OCI-LY1 (cell line): ENCODE data around the gene FBF1.

Experiments used
- H2AFZ ChIP-seq: fragments of 200-600 bp; sonication (generic), shearing (Covaris generic); 2 replicates; pipeline ENCODE4 v1.6.0; 2014; ENCODE audit warnings: antibody characterized with exemption, mild to moderate bottlenecking, low read length
- H3F3A ChIP-seq: fragments of 200-600 bp; sonication (generic), shearing (Covaris generic); 2 replicates; pipeline ENCODE4 v1.6.0; 2014; ENCODE audit warnings: mild to moderate bottlenecking, antibody characterized with exemption, low read length, moderate library complexity; ENCODE audit not compliant: insufficient read depth
- H3K27ac ChIP-seq: fragments of 200-600 bp; sonication (generic); 2 replicates; pipeline ENCODE4 v1.5.1; 2014; ENCODE audit warnings: low read length, mixed run types, mild to moderate bottlenecking, low read depth; ENCODE audit not compliant: poor library complexity, severe bottlenecking
- H3K27me3 ChIP-seq: fragments of 200-600 bp; sonication (generic); 2 replicates; pipeline ENCODE4 v1.6.0; 2014; ENCODE audit warnings: antibody characterized with exemption, mild to moderate bottlenecking, low read length, moderate library complexity; ENCODE audit not compliant: insufficient read depth
- H3K36me3 ChIP-seq: fragments of 200-600 bp; sonication (generic); 2 replicates; pipeline ENCODE4 v1.6.1; 2014; ENCODE audit warnings: mild to moderate bottlenecking, antibody characterized with exemption, low read length, moderate library complexity, mixed read lengths; ENCODE audit not compliant: insufficient read depth
- H3K4me1 ChIP-seq: fragments of 200-600 bp; sonication (generic); 2 replicates; pipeline ENCODE4 v1.5.1; 2014; ENCODE audit warnings: mild to moderate bottlenecking, low read length, moderate library complexity; ENCODE audit not compliant: insufficient read depth, severe bottlenecking
- H3K4me2 ChIP-seq: fragments of 200-600 bp; sonication (generic), shearing (Covaris generic); 2 replicates; pipeline ENCODE4 v1.6.1; 2014; ENCODE audit warnings: low read length
- H3K4me3 ChIP-seq: fragments of 200-600 bp; sonication (generic); 2 replicates; pipeline ENCODE4 v1.5.1; 2014; ENCODE audit warnings: low read length, low read depth, mild to moderate bottlenecking, mixed read lengths; ENCODE audit not compliant: poor library complexity, severe bottlenecking
- H3K79me2 ChIP-seq: fragments of 200-600 bp; shearing (Covaris generic); 2 replicates; pipeline ENCODE4 v1.6.1; 2016; ENCODE audit warnings: mixed run types, low read length, mixed read lengths; ENCODE audit not compliant: insufficient read depth
- H3K9ac ChIP-seq: fragments of 200-600 bp; sonication (generic), shearing (Covaris generic); 2 replicates; pipeline ENCODE4 v1.6.1; 2014; ENCODE audit warnings: mild to moderate bottlenecking, low read length, mixed read lengths
- H3K9me2 ChIP-seq: fragments of 200-600 bp; sonication (generic), shearing (Covaris generic); 2 replicates; pipeline ENCODE4 v1.6.1; 2014; ENCODE audit warnings: low read depth, mild to moderate bottlenecking, low read length, mixed read lengths
- H3K9me3 ChIP-seq: fragments of 200-600 bp; shearing (Covaris generic); 2 replicates; pipeline ENCODE4 v1.6.1; 2014; ENCODE audit warnings: low read length, mixed read lengths
- H4K20me1 ChIP-seq: fragments of 200-600 bp; sonication (generic), shearing (Covaris generic); 2 replicates; pipeline ENCODE4 v1.6.0; 2016; ENCODE audit warnings: mild to moderate bottlenecking, low read length; ENCODE audit not compliant: insufficient read depth
- CTCF ChIP-seq: fragments of 200-600 bp; sonication (generic), shearing (Covaris generic); IDR thresholded peaks from 2 replicates; pipeline ENCODE4 v1.5.1; 2017; ENCODE audit warnings: mild to moderate bottlenecking, antibody characterized with exemption, low read length, moderate library complexity, mixed read lengths
- EZH2 ChIP-seq: fragments of 200-600 bp; sonication (generic), shearing (Covaris generic); IDR thresholded peaks from 2 replicates; pipeline ENCODE4 v1.8.0; 2017; ENCODE audit warnings: borderline replicate concordance, mixed run types, mild to moderate bottlenecking, antibody characterized with exemption, low read length, moderate library complexity, mixed read lengths

FBF1 gene

GRCh38 chr17:75899767-75900468 lies 40.9 kb downstream of the FBF1 start:
- Histone ChIP-seq H3K9me3 (no peaks in the 10 kb centered on the region), H3F3A (0 out of 2 replicates have a peak, but pooled peaks cover 4% of the 10 kb centered on the region), H3K4me2 (no peak overlapping the region), H3K4me3 (no peak overlapping the region), H3K36me3 (peaks cover 42% of the 10 kb centered on the region), H3K9me2 (no peaks in the 10 kb centered on the region), H3K27me3 (no peaks in the 10 kb centered on the region), H3K9ac (no peak overlapping the region), H3K79me2 (peaks cover 5% of the 10 kb centered on the region; the same call in 1 of the 2 replicates), H3K4me1 (peaks cover 36% of the 10 kb centered on the region), H4K20me1 (no peaks in the 10 kb centered on the region), H3K27ac (no peak overlapping the region), H2AFZ (no peak overlapping the region)
- TF ChIP-seq EZH2 (no peak), CTCF (no peak)

GRCh38 chr17:75899353-75899752 lies 41.5 kb downstream of the FBF1 start:
- H3K4me1 ChIP-seq, result peaks cover 38% of the 10 kb centered on the region
- H3K27ac ChIP-seq, result no peak overlapping the region
- no peak overlapping the region for H3K4me3 ChIP-seq
- peaks cover 42% of the 10 kb centered on the region for H3K36me3 ChIP-seq
- no peak overlapping the region for H3K4me2 ChIP-seq
- no peak overlapping the region for H3K9ac ChIP-seq
- H4K20me1 ChIP-seq, result no peaks in the 10 kb centered on the region
- 0 out of 2 replicates have a peak, but pooled peaks cover 4% of the 10 kb centered on the region for H3F3A ChIP-seq
- H3K27me3 ChIP-seq, result no peaks in the 10 kb centered on the region
- H2AFZ ChIP-seq, result no peak overlapping the region
- H3K9me2 ChIP-seq, result no peaks in the 10 kb centered on the region
- peaks cover 5% of the 10 kb centered on the region; the same call in 1 of the 2 replicates for H3K79me2 ChIP-seq
- H3K9me3 ChIP-seq, result no peaks in the 10 kb centered on the region
- no peak for TF ChIP-seq EZH2
- TF ChIP-seq CTCF, result no peak

- no peak overlapping the region for H3K9ac ChIP-seq
- peaks cover 33% of the 10 kb centered on the region for H3K4me1 ChIP-seq
- H3K36me3 ChIP-seq, result peaks cover 42% of the 10 kb centered on the region
Measured at GRCh38 chr17:75898791-75899190, 42.1 kb downstream of the FBF1 start.

More at GRCh38 chr17:75898791-75899190, 42.1 kb downstream of the FBF1 start:
- Histone ChIP-seq H3K27me3 (no peaks in the 10 kb centered on the region), H3K4me2 (no peak overlapping the region), H3K9me2 (no peaks in the 10 kb centered on the region), H3K27ac (no peak overlapping the region), H3K9me3 (no peaks in the 10 kb centered on the region), H2AFZ (no peak overlapping the region), H3K4me3 (no peak overlapping the region), H3K79me2 (no peaks in the 10 kb centered on the region), H3F3A (0 out of 2 replicates have a peak, but pooled peaks cover 4% of the 10 kb centered on the region), H4K20me1 (no peaks in the 10 kb centered on the region)
- TF ChIP-seq CTCF (no peak), EZH2 (no peak)
